ENCODE results near the gene PAM.

DNA sequence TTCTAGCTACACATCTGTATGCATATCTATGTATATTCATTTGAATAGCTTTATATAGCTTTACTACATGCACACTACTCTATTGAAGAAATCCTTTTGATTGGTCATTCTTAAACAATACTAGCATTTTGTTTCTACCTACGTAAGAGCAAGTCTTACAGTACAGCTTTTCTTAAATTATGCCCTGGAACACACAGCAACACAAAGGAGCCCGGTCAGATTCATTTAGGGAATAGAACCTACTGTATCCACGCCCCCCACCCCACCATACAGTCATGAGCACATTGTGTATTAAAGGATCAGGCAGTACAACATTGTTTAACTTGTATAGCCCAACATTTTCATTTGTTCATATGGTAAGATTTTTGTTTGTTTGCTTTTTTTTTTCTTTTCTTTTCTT is 202.0 kb downstream of the PAM start:
- TF ChIP-seq, protein P1, sequence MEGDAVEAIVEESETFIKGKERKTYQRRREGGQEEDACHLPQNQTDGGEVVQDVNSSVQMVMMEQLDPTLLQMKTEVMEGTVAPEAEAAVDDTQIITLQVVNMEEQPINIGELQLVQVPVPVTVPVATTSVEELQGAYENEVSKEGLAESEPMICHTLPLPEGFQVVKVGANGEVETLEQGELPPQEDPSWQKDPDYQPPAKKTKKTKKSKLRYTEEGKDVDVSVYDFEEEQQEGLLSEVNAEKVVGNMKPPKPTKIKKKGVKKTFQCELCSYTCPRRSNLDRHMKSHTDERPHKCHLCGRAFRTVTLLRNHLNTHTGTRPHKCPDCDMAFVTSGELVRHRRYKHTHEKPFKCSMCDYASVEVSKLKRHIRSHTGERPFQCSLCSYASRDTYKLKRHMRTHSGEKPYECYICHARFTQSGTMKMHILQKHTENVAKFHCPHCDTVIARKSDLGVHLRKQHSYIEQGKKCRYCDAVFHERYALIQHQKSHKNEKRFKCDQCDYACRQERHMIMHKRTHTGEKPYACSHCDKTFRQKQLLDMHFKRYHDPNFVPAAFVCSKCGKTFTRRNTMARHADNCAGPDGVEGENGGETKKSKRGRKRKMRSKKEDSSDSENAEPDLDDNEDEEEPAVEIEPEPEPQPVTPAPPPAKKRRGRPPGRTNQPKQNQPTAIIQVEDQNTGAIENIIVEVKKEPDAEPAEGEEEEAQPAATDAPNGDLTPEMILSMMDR (conservative IDR thresholded peaks at IDR 0.05; ENCODE audit: low read length) = no peak
- no peak for TF ChIP-seq EZH2phosphoT487 (IDR thresholded peaks at IDR 0.05; ENCODE audit: borderline replicate concordance, low read depth, low read length)

Data from OCI-LY7 (cell line).